ENCODE results near the gene VRK3.

GRCh38 chr19:50039968-50040367 is 14.8 kb upstream of the VRK3 start:
- TF ChIP-seq CTCF (IDR thresholded peaks at IDR 0.05) (no peak), EZH2 (IDR thresholded peaks at IDR 0.05; ENCODE audit: borderline replicate concordance, insufficient read depth, low read depth, low read length, poor library complexity, severe bottlenecking) (no peak)
